Measurements from ENCODE around the gene RBM38. TPM values are rescaled to one million over a fixed set of nuclear protein-coding genes. Genes with fewer than 3 reads are reported as not detected.

RBM38 gene
- total and polyA plus RNA-seq, 9 donors: 31.7 to 63.7 (median 55.2) TPM

- Histone ChIP-seq H3K36me3 (ENCODE audit: control insufficient read depth, insufficient read depth, low read length) (no peaks in the 10 kb centered on the region), H3K4me3 (ENCODE audit: low read length) (no peak overlapping the region), H3K4me1 (ENCODE audit: control insufficient read depth, insufficient read depth, low read length) (peaks cover 59% of the 10 kb centered on the region), H3K9me3 (replicated peaks; ENCODE audit: control insufficient read depth, low read depth, low read length) (peaks cover 7% of the 10 kb centered on the region), H3K27me3 (ENCODE audit: control insufficient read depth, insufficient read depth, low read length) (peaks cover 5% of the 10 kb centered on the region), H3K27ac (ENCODE audit: low read length) (peak overlapping the region; percentile 63)
- 87% methylated on average over 9 of the region's 14 CpGs for WGBS (ENCODE audit: insufficient coverage)
- peak; percentile 36 for DNase-seq
Measured at GRCh38 chr20:57433657-57434389, 42.6 kb downstream of the RBM38 start.

- WGBS (ENCODE audit: insufficient coverage): 82% methylated on average over 9 of the region's 9 CpGs
- Histone ChIP-seq H3K36me3 (ENCODE audit: control insufficient read depth, insufficient read depth, low read length) (no peaks in the 10 kb centered on the region), H3K4me3 (ENCODE audit: low read length) (no peak overlapping the region), H3K9me3 (replicated peaks; ENCODE audit: control insufficient read depth, low read depth, low read length) (peaks cover 7% of the 10 kb centered on the region), H3K27ac (ENCODE audit: low read length) (no peak overlapping the region), H3K4me1 (ENCODE audit: control insufficient read depth, insufficient read depth, low read length) (peaks cover 61% of the 10 kb centered on the region), H3K27me3 (ENCODE audit: control insufficient read depth, insufficient read depth, low read length) (peaks cover 5% of the 10 kb centered on the region)
- no peak for DNase-seq
Measured at GRCh38 chr20:57434390-57434700, 43.1 kb downstream of the RBM38 start.

DNA sequence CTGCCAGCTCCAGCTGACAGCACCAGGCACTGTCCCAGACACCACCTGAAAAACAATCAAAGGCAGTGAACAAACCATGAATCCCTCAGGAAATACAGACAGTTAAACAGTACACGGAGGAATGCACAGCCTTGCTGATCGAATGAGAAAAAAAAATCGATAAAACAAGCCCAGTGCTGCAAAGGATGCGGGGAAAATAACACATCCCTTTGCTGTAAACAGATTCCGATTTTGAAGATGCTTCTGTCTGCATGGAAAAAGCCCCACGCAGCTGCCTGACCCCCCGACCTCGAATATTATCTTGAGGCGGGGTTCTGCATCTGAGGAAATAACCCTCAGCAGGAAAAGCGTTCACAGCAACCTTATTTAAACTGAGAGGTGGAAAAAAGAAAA is 43.9 kb downstream of the RBM38 start:
- Histone ChIP-seq H3K9me3 (replicated peaks; ENCODE audit: control insufficient read depth, low read depth, low read length) (peaks cover 7% of the 10 kb centered on the region), H3K27ac (ENCODE audit: low read length) (no peak overlapping the region), H3K27me3 (ENCODE audit: control insufficient read depth, insufficient read depth, low read length) (peaks cover 5% of the 10 kb centered on the region), H3K4me3 (ENCODE audit: low read length) (no peak overlapping the region), H3K4me1 (ENCODE audit: control insufficient read depth, insufficient read depth, low read length) (peaks cover 68% of the 10 kb centered on the region), H3K36me3 (ENCODE audit: control insufficient read depth, insufficient read depth, low read length) (no peaks in the 10 kb centered on the region)
- WGBS (ENCODE audit: insufficient coverage): 62% methylated on average over 5 of the region's 10 CpGs
- DNase-seq: no peak

GRCh38 chr20:57435498-57436222 is 44.5 kb downstream of the RBM38 start:
- Histone ChIP-seq H3K9me3 (replicated peaks; ENCODE audit: control insufficient read depth, low read depth, low read length) (peaks cover 7% of the 10 kb centered on the region), H3K27me3 (ENCODE audit: control insufficient read depth, insufficient read depth, low read length) (peaks cover 5% of the 10 kb centered on the region), H3K4me1 (ENCODE audit: control insufficient read depth, insufficient read depth, low read length) (peaks cover 74% of the 10 kb centered on the region), H3K36me3 (ENCODE audit: control insufficient read depth, insufficient read depth, low read length) (no peaks in the 10 kb centered on the region), H3K27ac (ENCODE audit: low read length) (no peak overlapping the region), H3K4me3 (ENCODE audit: low read length) (no peak overlapping the region)
- 54% methylated on average over 22 of the region's 25 CpGs for WGBS (ENCODE audit: insufficient coverage)
- peak; percentile 62 for DNase-seq

- peaks cover 79% of the 10 kb centered on the region for H3K4me1 ChIP-seq (ENCODE audit: control insufficient read depth, insufficient read depth, low read length)
- 85% methylated on average over 6 of the region's 6 CpGs for WGBS (ENCODE audit: insufficient coverage)
- no peak overlapping the region for H3K4me3 ChIP-seq (ENCODE audit: low read length)
- no peak overlapping the region for H3K27ac ChIP-seq (ENCODE audit: low read length)
- H3K9me3 ChIP-seq (replicated peaks; ENCODE audit: control insufficient read depth, low read depth, low read length): peaks cover 7% of the 10 kb centered on the region
- no peaks in the 10 kb centered on the region for H3K36me3 ChIP-seq (ENCODE audit: control insufficient read depth, insufficient read depth, low read length)
- peaks cover 5% of the 10 kb centered on the region for H3K27me3 ChIP-seq (ENCODE audit: control insufficient read depth, insufficient read depth, low read length)
- DNase-seq: no peak
Measured at GRCh38 chr20:57436223-57436545, 45.0 kb downstream of the RBM38 start.

DNA sequence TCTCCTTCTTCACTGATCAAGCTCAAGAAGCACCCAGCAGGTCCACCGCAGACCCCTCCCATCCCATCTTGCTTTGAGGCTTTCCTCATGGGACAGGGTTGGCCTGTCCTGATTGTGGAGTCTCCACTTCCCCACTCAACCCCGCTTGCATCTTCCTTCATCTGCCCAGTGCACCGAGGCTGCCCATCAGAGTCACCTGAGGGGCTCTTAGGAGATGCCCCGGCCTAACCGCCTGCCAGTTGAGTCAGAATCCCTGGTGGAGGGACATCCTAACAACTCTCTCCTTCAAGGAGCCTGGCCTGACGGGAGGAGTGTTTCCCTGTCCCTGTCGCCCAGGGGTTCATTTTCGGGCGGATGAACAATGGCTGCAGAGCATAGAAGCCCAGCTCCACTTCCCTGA is 46.1 kb downstream of the RBM38 start:
- Histone ChIP-seq H3K4me1 (ENCODE audit: control insufficient read depth, insufficient read depth, low read length) (peaks cover 90% of the 10 kb centered on the region), H3K9me3 (replicated peaks; ENCODE audit: control insufficient read depth, low read depth, low read length) (peaks cover 7% of the 10 kb centered on the region), H3K27ac (ENCODE audit: low read length) (peak overlapping the region; percentile 40), H3K27me3 (ENCODE audit: control insufficient read depth, insufficient read depth, low read length) (peaks cover 5% of the 10 kb centered on the region), H3K4me3 (ENCODE audit: low read length) (no peak overlapping the region), H3K36me3 (ENCODE audit: control insufficient read depth, insufficient read depth, low read length) (no peaks in the 10 kb centered on the region)
- WGBS (ENCODE audit: insufficient coverage): 88% methylated on average over 5 of the region's 9 CpGs
- DNase-seq: no peak

DNA sequence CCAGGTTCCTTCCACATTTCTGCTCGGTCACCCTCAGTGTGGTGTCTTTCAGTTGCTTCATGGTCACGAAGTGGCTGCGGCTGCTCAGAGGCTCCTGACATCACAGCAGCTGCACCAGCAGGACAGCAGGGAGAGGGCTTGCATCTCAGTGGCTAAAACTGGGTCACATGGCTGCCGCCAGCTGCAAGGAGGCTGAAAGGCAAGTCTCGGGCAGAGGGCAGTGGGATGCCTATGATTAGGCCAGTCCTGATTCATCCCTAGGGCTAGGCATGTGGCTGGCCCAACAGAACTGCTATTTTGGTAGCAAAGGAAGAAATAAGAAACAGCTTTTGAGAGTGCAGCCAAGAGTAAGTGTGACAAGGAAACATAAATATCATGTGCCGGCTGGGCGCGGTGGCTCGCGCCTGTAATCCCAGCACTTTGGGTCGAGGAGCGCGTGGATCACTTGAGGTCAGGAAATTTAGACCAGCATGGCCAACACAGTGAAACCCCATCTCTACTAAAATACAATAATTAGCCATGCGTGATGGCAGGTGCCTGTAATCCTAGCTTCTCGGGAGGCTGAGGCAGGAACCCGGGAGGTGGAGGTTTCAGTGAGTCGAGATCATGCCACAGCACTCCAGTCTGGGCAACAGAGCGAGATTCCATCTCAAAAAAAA is 46.6 kb downstream of the RBM38 start:
- WGBS (ENCODE audit: insufficient coverage): 75% methylated on average over 13 of the region's 18 CpGs
- H3K27ac ChIP-seq (ENCODE audit: low read length): peak overlapping the region; percentile 42
- H3K36me3 ChIP-seq (ENCODE audit: control insufficient read depth, insufficient read depth, low read length): no peaks in the 10 kb centered on the region
- H3K27me3 ChIP-seq (ENCODE audit: control insufficient read depth, insufficient read depth, low read length): peaks cover 5% of the 10 kb centered on the region
- DNase-seq: peak; percentile 36
- H3K4me3 ChIP-seq (ENCODE audit: low read length): no peak overlapping the region
- peaks cover 7% of the 10 kb centered on the region for H3K9me3 ChIP-seq (replicated peaks; ENCODE audit: control insufficient read depth, low read depth, low read length)
- peaks cover 91% of the 10 kb centered on the region for H3K4me1 ChIP-seq (ENCODE audit: control insufficient read depth, insufficient read depth, low read length)

GRCh38 chr20:57438552-57438951 is 47.4 kb downstream of the RBM38 start:
- H3K27ac ChIP-seq (ENCODE audit: low read length): peak overlapping the region; percentile 42
- H3K4me1 ChIP-seq (ENCODE audit: control insufficient read depth, insufficient read depth, low read length): peaks cover 90% of the 10 kb centered on the region
- DNase-seq: no peak
- H3K4me3 ChIP-seq (ENCODE audit: low read length): no peak overlapping the region
- WGBS (ENCODE audit: insufficient coverage): 51% methylated on average over 5 of the region's 5 CpGs
- no peaks in the 10 kb centered on the region for H3K36me3 ChIP-seq (ENCODE audit: control insufficient read depth, insufficient read depth, low read length)
- peaks cover 5% of the 10 kb centered on the region for H3K27me3 ChIP-seq (ENCODE audit: control insufficient read depth, insufficient read depth, low read length)
- H3K9me3 ChIP-seq (replicated peaks; ENCODE audit: control insufficient read depth, low read depth, low read length): peaks cover 7% of the 10 kb centered on the region

GRCh38 chr20:57439432-57439831 is 48.2 kb downstream of the RBM38 start:
- no peak overlapping the region for H3K4me3 ChIP-seq (ENCODE audit: low read length)
- peaks cover 83% of the 10 kb centered on the region for H3K4me1 ChIP-seq (ENCODE audit: control insufficient read depth, insufficient read depth, low read length)
- WGBS (ENCODE audit: insufficient coverage): 59% methylated on average over 5 of the region's 6 CpGs
- peak overlapping the region; percentile 31 for H3K27ac ChIP-seq (ENCODE audit: low read length)
- DNase-seq: no peak
- H3K9me3 ChIP-seq (replicated peaks; ENCODE audit: control insufficient read depth, low read depth, low read length): peaks cover 7% of the 10 kb centered on the region
- no peaks in the 10 kb centered on the region for H3K36me3 ChIP-seq (ENCODE audit: control insufficient read depth, insufficient read depth, low read length)
- H3K27me3 ChIP-seq (ENCODE audit: control insufficient read depth, insufficient read depth, low read length): peaks cover 5% of the 10 kb centered on the region

- Histone ChIP-seq H3K4me3 (ENCODE audit: low read length) (no peak overlapping the region), H3K36me3 (ENCODE audit: control insufficient read depth, insufficient read depth, low read length) (no peaks in the 10 kb centered on the region), H3K4me1 (ENCODE audit: control insufficient read depth, insufficient read depth, low read length) (peaks cover 78% of the 10 kb centered on the region), H3K27me3 (ENCODE audit: control insufficient read depth, insufficient read depth, low read length) (peaks cover 5% of the 10 kb centered on the region), H3K9me3 (replicated peaks; ENCODE audit: control insufficient read depth, low read depth, low read length) (peaks cover 7% of the 10 kb centered on the region), H3K27ac (ENCODE audit: low read length) (peak overlapping the region; percentile 93)
- DNase-seq: no peak
- WGBS (ENCODE audit: insufficient coverage): 72% methylated on average over 6 of the region's 7 CpGs
Measured at GRCh38 chr20:57439993-57440392, 48.8 kb downstream of the RBM38 start.

Measured in muscle of leg (tissue), 11 donors.